GM23248 (cell line): ENCODE results near the gene TSPAN16.

ENCODE experiments used
- EZH2 ChIP-seq: fragments of 200-600 bp; sonication (generic); IDR thresholded peaks from 2 replicates; pipeline ENCODE4 v1.6.1; 2018; ENCODE audit warnings: antibody characterized with exemption, mild to moderate bottlenecking; ENCODE audit not compliant: insufficient read depth, poor library complexity, severe bottlenecking
- EZH2phosphoT487 ChIP-seq: fragments of 200-600 bp; sonication (generic); IDR thresholded peaks from 2 replicates; pipeline ENCODE4 v1.6.1; 2018; ENCODE audit warnings: antibody characterized with exemption, moderate library complexity, mild to moderate bottlenecking, low read depth; ENCODE audit not compliant: insufficient read depth

DNA sequence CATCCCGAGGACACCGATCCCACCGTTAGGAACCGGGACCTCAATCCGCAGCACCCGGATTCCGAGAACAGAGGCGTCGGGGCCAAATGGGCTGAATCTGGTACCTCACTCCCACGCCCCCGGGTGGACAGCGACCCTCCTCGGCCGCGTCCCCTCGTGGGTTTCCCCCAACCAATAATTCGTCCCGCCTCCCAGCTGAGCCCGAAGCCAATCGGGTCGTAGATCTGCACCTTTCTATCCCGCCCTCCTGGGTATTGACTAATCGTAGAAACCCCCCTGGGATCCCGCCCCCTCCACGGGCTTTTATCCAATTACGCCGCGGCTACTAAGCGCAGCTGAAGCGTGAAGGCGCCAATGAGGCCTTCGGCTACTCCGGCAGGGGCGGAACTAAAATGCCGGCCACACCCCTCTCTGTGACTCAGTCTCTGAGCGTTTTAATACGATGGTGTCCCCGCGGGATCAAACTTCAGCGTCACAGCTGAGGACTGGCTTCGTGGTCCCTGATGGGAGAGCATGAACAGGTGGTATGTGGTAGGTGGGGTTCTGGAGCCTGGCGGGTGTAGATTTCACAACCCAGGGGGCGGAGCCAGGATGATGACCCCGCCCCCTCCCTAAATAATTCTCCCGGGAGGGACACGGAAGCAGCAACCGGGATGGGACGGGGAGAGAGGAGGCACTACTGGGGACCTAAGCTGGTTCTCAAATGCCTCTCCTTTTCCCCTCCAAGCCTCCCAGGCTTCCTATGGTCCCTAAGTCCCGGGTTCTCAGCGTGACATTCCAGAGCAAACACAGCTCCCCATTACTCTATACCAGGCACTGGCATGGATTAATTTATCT lies 50.4 kb downstream of the TSPAN16 start, which contains the start of the genes CCDC159 and TMEM205:
- TF ChIP-seq EZH2phosphoT487 (no peak), EZH2 (no peak)
